ENCODE measurements around the gene GRM5.

The GRM5 gene

GRCh38 chr11:88704485-88704884 is 361.3 kb downstream of the GRM5 start:
- no peak for DNase-seq (ENCODE audit: low read depth, low spot score)

DNA sequence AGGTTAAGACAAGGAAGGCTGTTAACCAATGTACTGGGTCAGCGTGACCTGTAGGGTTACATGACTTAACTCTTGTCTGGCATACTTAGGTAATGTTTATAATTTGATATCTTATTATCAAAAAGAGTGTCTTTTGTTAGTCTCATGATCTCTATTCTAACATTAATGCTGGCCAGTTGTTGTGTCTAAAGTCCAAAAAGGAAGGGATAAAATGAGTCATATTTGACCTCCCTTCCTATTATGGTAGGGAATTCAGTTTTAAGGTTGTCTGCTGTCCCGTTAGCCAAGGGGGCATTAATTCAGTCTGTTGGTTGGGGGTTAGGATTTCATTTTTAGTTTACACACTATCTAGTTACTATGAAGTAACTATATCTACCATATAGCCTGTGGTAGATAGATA is 364.0 kb downstream of the GRM5 start:
- DNase-seq (ENCODE audit: low read depth, low spot score): no peak

DNA sequence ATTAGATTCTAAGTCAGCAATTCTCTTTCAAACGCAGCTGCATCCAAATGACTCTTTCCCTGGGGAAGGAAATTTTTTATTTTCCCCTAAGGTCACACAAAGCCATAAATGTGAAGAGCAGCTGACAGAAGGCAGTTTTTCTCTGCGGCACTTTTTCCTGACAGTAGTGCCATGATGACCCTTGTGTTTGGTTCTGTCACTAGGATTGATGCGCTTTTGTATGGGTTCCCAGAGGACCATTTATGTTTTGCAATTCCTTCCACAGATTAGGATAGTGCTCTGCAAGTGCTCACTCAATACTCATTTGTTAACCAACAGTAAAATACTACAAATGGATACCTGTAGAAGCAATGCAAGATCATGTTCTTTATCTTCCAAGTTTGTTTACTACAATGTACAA is 368.6 kb downstream of the GRM5 start:
- DNase-seq (ENCODE audit: low read depth, low spot score): no peak

GRCh38 chr11:88695689-88696414 is 369.9 kb downstream of the GRM5 start:
- DNase-seq (ENCODE audit: low read depth, low spot score): no peak

DNA sequence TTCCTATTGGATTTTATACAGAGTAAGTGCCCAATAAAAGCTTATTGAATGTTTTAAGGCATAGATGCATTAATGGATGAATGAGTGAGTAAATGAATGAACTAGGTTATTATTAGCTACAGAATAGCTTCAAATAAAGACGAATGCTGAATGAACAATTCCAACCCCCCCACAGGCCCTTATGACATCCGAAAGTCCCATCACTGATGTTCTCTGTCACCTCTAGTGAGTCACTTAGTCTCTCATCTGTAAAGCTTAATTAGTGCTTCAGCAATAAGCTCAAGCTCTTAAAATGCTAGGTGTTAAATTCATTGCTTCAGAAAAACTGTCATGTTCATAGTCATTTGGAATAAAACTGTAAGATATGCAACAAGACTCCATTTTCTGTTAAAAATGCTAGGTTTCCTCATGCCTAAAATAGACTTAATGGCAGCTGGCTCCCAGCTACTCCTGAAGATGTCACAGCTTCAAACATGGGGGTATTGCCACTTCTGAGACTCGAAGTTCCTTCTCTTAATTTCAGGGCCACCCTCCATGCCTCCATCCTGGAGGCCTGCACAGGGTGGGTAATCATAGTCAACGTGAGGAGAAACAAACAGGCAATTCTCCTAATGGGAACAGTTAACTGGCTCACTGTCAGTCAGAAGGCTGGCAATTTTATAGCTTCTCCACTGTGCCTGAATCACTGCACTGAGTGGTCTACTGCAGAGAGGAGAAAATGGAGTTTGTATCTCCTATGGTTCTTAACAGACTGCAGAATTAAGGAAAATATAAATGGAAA is 373.3 kb downstream of the GRM5 start:
- no peak for DNase-seq (ENCODE audit: low read depth, low spot score)

DNA sequence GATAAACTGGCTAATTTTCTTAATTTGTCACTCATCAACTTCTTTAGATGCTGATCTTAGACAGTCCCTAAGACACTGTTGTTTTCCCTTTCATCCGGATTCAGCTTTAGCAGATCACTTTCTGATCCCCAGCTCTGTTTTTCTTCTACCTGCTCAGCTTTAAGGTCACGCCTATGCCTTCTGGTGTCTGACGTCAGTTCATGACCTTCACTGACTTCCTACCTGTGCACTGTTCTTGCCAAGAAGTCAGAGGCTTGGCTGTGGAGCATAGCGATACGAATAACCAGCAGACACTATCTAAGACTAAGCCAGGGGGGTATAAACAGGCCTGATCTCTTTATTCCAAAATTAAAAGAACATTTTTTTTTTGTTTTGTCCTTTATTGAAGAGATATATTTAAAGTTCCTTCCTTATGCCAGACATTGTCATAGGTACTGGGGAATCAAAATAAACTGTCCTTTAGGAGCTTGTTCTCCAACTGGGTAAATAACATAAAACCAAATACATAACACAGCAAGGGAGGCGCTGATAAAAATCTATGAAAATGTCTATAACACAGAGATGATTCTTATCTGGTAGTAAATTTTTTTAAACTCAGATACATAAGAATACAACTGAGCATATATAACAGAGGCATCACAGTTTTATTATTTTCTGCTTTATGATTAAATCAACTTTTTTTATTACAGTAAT is 376.1 kb downstream of the GRM5 start:
- DNase-seq (ENCODE audit: low read depth, low spot score): no peak

GRCh38 chr11:88683024-88683423 is 382.8 kb downstream of the GRM5 start:
- no peak for DNase-seq (ENCODE audit: low read depth, low spot score)

- DNase-seq (ENCODE audit: low read depth, low spot score): no peak
Measured at GRCh38 chr11:88680806-88681205, 385.0 kb downstream of the GRM5 start.

- DNase-seq (ENCODE audit: low read depth, low spot score): no peak
Measured at GRCh38 chr11:88666364-88666763, 399.4 kb downstream of the GRM5 start.

- DNase-seq (ENCODE audit: low read depth, low spot score): no peak
Measured at GRCh38 chr11:88657076-88657738, 408.6 kb downstream of the GRM5 start.

DNA sequence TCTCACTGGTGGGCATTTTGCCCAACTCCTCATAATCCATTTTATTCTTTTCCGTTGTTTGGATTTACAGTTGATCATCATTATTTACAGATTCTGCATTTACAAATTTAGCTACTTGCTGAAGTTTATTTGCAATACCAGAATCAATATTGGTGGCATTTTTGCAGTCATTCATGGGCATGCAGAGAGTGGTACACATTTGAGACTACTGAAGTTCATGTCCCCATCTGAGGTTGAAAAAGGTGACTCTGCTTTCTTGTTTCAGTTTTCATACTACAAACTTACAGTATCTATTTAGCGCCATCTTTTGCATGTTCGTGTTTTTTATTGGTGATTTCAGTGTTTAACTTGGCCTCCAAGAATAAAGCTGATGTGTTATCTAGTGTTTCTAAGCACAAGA is 409.5 kb downstream of the GRM5 start:
- DNase-seq (ENCODE audit: low read depth, low spot score): no peak

DNA sequence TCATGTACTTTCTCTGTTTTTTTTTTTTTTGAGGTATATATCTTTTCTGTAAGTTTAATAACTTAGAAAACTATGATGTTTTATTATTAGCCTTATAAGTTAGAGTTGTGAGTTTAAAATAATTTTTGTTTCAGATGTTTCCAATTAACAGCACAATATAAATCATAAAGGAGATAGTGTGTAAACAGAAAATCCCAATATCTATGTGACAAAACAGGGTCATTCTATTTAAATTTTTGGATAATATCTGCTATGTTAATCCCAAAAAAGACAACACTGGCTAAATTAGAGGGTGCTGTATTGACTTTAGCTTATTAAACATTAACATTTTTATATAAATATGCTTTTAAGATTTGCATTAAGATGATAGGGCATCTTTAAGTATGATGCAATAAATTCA is 410.1 kb downstream of the GRM5 start:
- no peak for DNase-seq (ENCODE audit: low read depth, low spot score)

DNA sequence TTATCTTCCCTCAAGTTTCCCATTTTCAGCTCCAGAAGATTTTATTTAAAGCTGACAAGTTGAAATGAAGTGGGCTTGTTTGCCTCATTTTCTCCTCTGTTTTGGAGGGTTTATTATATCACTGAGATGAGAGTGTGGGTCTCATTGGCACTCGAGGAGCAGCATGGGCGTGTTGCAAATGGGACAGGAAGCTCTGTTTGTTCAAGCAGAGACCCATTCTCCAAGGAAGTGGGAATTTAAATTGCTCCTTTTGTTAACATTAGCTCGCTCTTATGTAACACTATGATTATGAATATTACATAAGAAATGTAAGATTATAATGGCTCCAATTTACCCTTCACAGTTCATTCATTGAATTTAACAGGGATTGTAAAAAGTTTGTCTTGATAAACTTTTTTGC is 410.6 kb downstream of the GRM5 start:
- no peak for DNase-seq (ENCODE audit: low read depth, low spot score)

DNA sequence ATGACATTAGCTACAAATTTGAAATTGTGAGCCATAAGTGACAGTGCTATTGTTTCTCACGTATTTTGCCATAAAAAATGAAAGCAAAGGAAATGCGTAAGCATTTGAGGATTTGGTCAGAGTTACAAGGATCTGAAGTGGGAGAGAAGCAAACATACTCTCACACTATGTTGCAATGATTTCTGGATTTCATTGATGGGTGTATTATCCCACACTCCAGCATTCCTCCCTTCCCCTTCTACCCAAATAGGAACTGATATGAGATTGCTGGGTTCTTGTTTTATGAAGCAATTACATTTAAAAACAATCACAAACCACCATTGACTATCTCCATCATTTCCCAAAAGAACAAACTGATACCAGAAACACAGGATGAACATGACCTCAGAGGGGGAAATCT is 414.2 kb downstream of the GRM5 start:
- no peak for DNase-seq (ENCODE audit: low read depth, low spot score)

- DNase-seq (ENCODE audit: low read depth, low spot score): no peak
Measured at GRCh38 chr11:88644724-88645123, 421.1 kb downstream of the GRM5 start.

DNA sequence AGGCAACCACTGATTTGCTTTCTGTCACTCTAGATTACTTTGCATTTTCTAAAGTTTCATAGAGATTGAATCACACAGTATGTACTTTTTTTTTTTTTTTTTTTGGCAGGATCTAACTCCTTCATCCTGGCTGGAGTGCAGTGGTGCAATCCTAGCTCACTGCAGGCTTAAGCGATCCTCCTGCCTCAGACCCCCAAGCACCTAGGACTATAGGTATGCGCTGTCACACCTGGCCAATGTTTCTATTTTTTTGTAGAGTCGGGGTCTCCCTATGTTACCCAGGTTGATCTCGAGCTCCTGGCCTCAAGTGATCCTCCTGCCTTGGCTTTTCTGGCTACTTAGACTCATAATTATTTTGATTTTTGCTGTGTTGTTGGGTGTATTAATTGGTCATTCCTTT is 433.6 kb downstream of the GRM5 start:
- DNase-seq (ENCODE audit: low read depth, low spot score): no peak

DNA sequence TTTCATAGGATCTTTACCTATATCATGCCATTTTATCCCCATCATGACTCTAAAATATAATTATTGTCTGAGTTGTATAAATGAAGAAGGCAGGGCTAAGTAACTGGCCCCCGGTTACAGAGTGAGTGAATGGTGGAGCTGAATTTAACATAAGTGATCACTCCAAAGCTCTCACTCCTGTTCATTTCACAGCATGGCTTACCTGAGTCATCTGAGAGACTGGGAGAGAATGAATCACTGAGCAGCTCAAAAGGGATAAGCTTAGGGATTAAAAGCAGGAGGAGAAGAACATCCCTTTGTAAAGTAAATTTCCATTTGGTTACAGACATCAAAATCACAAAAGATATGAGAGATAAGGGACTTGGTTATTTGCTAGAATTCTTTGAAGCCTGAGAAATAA is 434.3 kb downstream of the GRM5 start:
- peak; percentile 5 for DNase-seq (ENCODE audit: low read depth, low spot score)

DNA sequence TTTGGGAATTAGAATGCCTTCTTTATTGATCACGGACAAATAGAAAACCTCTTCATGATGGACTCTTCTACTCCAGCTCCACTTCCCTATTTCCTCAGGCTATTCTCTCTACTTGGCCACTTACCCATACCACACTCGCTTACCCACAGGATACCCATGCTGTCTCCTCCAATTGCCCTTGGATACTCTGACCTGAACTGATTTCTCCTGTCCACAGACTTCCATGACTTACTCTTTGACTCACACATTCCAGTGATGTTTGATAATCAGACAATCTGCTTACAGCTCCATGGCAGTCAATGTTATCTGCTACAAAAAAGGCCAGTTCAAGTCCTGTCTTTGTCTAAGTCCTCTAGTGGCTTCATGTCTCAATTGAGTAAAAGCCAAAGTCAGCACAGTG is 436.3 kb downstream of the GRM5 start:
- DNase-seq (ENCODE audit: low read depth, low spot score): no peak

DNA sequence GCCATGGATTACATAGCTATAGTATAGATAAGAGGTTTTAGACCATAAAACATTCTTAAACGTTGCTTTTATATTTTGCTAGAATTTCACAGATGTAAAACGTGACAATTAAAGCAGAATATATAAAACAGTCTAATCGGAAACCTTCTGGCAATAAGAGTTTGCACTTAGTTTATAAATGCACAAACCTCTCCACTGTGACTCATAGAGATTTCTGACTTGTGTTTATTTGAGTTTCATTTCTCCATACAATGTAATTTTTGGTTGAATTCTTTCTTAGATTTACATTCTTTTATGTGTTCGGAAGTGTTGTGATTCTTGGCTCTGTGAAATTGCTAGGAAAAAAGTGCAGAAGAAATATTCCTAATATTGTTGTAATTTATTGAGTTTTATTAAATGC is 439.6 kb downstream of the GRM5 start:
- DNase-seq (ENCODE audit: low read depth, low spot score): no peak

- DNase-seq (ENCODE audit: low read depth, low spot score): no peak
Measured at GRCh38 chr11:88623531-88623930, 442.3 kb downstream of the GRM5 start.

DNA sequence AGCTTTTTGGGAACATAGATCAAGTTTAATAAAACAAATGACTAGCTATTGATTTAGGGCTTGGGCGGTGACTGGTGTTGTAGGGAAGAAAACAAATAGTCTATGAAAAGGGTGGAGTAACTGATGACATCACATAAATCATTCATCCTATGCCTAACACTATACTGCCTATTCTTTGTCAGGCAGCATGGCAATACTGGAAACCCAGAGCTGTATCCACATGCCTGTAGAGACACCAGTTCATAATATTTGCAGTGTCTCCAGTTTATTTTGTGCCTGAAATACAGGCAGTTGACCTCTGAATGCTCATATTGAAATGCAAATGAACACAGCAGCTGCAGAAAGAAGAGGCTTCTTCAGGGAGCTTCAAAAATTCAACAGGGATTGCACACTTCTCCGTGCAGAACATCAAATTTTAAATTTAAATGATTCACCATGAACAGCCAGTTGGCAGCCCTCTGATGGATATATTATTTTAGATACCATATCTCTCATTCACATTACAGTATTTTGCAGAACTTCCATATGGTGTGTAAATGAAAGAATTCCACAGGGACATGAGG is 445.1 kb downstream of the GRM5 start:
- DNase-seq (ENCODE audit: low read depth, low spot score): no peak

All from iPS DF 19.7 (cell line).